ENCODE data around the gene DDX39B.

The DDX39B gene

DNA sequence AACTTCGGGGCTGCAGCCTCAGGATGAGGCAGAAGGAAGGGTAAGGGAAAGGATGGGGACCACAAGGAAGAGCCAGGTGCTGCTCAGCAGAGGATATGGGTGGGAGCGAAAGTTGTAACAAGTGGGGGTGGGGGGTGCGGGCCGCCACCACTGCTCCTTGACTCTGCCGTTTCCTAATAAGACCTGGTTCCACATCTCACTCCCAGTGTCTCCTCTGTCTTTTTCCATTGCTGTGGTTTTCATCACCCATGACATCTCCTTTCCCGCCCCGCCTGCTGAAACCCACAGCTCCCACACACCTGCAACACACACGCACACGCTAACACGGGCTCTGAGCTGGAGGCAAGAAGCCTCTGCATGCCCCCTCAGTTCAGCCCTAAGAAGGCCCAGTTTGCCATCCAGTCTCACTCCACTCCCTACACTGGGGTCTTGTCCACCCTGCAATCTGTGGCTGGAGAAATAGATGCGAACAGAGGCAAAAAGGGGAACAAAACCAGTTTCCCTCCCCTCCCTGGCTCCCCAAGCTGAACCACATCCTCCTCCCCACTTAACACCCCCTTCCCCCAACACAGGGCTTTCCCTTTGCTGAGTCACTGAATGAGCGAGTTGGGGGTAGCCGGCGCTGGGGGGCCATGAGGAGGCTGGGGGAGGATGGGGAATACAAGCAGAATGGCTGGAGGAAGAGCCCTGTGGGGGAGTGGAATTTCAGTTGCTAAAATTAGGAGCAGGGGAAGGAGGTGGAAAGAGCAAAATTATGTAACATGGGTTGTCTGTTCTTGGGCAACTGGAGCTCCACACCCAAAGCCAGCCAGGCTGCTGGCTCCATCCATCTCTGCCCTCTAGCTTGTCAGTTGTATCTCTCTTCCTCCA is 17.1 kb upstream of the DDX39B start:
- Histone ChIP-seq H3K27ac (no peak overlapping the region), H2AFZ (ENCODE audit: low read depth) (no peak overlapping the region), H3K36me3 (ENCODE audit: insufficient read depth) (no peaks in the 10 kb centered on the region), H3K9ac (no peak overlapping the region), H3K4me1 (ENCODE audit: low read depth, poor library complexity, severe bottlenecking) (peaks cover 17% of the 10 kb centered on the region), H4K20me1 (ENCODE audit: insufficient read depth) (no peaks in the 10 kb centered on the region), H3K4me2 (no peak overlapping the region), H3K79me2 (ENCODE audit: insufficient read depth, low read depth) (no peaks in the 10 kb centered on the region), H3K27me3 (ENCODE audit: insufficient read depth, low read depth) (peaks cover 6% of the 10 kb centered on the region; the same call in 1 of the 2 replicates), H3K4me3 (IDR thresholded peaks at IDR 0.05; ENCODE audit: insufficient read depth, low read depth, low read length) (no peak overlapping the region)
- TF ChIP-seq, protein P1, sequence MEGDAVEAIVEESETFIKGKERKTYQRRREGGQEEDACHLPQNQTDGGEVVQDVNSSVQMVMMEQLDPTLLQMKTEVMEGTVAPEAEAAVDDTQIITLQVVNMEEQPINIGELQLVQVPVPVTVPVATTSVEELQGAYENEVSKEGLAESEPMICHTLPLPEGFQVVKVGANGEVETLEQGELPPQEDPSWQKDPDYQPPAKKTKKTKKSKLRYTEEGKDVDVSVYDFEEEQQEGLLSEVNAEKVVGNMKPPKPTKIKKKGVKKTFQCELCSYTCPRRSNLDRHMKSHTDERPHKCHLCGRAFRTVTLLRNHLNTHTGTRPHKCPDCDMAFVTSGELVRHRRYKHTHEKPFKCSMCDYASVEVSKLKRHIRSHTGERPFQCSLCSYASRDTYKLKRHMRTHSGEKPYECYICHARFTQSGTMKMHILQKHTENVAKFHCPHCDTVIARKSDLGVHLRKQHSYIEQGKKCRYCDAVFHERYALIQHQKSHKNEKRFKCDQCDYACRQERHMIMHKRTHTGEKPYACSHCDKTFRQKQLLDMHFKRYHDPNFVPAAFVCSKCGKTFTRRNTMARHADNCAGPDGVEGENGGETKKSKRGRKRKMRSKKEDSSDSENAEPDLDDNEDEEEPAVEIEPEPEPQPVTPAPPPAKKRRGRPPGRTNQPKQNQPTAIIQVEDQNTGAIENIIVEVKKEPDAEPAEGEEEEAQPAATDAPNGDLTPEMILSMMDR (conservative IDR thresholded peaks at IDR 0.05; ENCODE audit: low read depth, low read length): no peak

DNA sequence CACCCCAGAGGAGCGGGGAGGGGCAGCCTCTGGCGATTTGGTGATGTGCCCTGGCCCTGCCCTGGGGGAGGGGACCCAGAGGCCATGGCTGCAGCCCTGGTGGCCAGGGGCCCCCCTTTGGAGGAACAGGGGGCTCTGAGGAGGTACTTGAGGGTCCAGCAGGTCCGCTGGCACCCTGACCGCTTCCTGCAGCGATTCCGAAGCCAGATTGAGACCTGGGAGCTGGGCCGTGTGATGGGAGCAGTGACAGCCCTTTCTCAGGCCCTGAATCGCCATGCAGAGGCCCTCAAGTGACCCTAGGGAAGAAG is 16.5 kb upstream of the DDX39B start:
- Histone ChIP-seq H3K9ac (no peak overlapping the region), H3K27me3 (ENCODE audit: insufficient read depth, low read depth) (peaks cover under 1% of the 10 kb centered on the region; the same call in 1 of the 2 replicates), H3K4me2 (no peak overlapping the region), H3K4me1 (ENCODE audit: low read depth, poor library complexity, severe bottlenecking) (peaks cover 17% of the 10 kb centered on the region), H4K20me1 (ENCODE audit: insufficient read depth) (no peaks in the 10 kb centered on the region), H3K36me3 (ENCODE audit: insufficient read depth) (no peaks in the 10 kb centered on the region), H3K27ac (no peak overlapping the region), H3K4me3 (IDR thresholded peaks at IDR 0.05; ENCODE audit: insufficient read depth, low read depth, low read length) (no peak overlapping the region), H3K79me2 (ENCODE audit: insufficient read depth, low read depth) (no peaks in the 10 kb centered on the region), H2AFZ (ENCODE audit: low read depth) (no peak overlapping the region)
- TF ChIP-seq, protein P1 (conservative IDR thresholded peaks at IDR 0.05; ENCODE audit: low read depth, low read length): no peak

DNA sequence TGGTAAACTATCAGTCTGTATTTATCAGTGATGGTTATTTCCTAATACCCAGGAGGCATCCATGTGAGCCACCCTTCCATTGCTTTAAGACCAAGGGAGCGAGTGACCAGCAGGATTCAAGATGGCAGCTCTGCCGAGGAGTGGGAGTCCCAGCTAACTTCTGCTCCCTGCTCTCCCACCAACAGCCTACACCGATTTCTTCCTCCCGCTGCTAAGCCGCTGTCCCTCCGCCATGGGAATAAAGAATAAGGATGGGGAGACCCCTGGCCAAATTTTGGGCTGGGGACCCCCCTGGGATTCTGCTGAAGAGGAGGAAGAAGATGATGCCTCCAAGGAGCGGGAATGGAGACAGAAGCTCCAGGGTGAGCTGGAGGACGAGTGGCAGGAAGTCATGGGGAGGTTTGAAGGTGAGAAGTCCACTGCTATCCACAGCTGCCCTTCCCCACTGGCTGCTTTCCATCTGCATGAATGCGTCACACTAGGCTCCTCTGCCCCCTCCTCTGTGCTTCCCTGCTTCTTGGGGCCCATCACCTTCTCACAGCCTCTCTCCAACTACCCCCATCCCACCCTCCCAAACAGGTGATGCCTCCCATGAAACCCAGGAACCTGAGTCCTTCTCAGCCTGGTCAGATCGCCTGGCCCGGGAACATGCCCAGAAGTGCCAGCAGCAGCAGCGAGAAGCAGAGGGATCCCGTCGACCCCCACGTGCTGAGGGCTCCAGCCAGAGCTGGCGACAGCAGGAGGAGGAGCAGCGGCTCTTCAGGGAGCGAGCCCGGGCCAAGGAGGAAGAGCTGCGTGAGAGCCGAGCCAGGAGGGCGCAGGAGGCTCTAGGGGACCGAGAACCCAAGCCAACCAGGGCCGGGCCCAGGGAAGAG is 15.9 kb upstream of the DDX39B start:
- TF ChIP-seq, protein P1 (conservative IDR thresholded peaks at IDR 0.05; ENCODE audit: low read depth, low read length): no peak
- no peak overlapping the region for H3K4me3 ChIP-seq (IDR thresholded peaks at IDR 0.05; ENCODE audit: insufficient read depth, low read depth, low read length)
- no peaks in the 10 kb centered on the region for H3K27me3 ChIP-seq (ENCODE audit: insufficient read depth, low read depth)
- H3K4me1 ChIP-seq (ENCODE audit: low read depth, poor library complexity, severe bottlenecking): peaks cover 17% of the 10 kb centered on the region
- H4K20me1 ChIP-seq (ENCODE audit: insufficient read depth): no peaks in the 10 kb centered on the region
- no peak overlapping the region for H3K4me2 ChIP-seq
- H3K9ac ChIP-seq: no peak overlapping the region
- no peaks in the 10 kb centered on the region for H3K79me2 ChIP-seq (ENCODE audit: insufficient read depth, low read depth)
- H3K36me3 ChIP-seq (ENCODE audit: insufficient read depth): no peaks in the 10 kb centered on the region
- no peak overlapping the region for H3K27ac ChIP-seq
- no peak overlapping the region for H2AFZ ChIP-seq (ENCODE audit: low read depth)

DNA sequence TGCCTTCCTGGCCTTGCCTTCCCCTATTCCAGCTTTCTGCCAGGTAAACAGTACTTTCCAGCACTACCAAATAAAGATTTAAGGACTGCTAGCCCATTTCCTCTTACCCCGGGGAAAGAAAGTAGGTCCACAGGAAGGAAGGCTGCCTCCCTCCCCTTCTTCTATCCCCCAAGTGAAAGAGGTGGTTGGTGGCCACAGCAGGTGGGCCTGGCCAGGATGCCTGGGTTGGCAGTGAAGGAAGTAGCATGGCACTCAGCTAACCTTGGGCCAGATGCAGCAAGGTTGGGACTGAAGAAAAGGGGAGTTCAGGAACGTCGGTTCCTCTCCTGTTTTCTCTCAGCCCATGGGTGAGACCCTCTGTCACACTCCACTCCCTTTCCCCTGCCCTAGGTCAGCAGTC is 14.5 kb upstream of the DDX39B start:
- H3K36me3 ChIP-seq (ENCODE audit: insufficient read depth): no peaks in the 10 kb centered on the region
- no peak overlapping the region for H3K4me3 ChIP-seq (IDR thresholded peaks at IDR 0.05; ENCODE audit: insufficient read depth, low read depth, low read length)
- H3K27me3 ChIP-seq (ENCODE audit: insufficient read depth, low read depth): no peaks in the 10 kb centered on the region
- no peak overlapping the region for H3K4me2 ChIP-seq
- peaks cover 17% of the 10 kb centered on the region for H3K4me1 ChIP-seq (ENCODE audit: low read depth, poor library complexity, severe bottlenecking)
- H3K9ac ChIP-seq: no peak overlapping the region
- H4K20me1 ChIP-seq (ENCODE audit: insufficient read depth): no peaks in the 10 kb centered on the region
- H3K27ac ChIP-seq: no peak overlapping the region
- H2AFZ ChIP-seq (ENCODE audit: low read depth): no peak overlapping the region
- H3K79me2 ChIP-seq (ENCODE audit: insufficient read depth, low read depth): no peaks in the 10 kb centered on the region
- TF ChIP-seq, protein P1 (conservative IDR thresholded peaks at IDR 0.05; ENCODE audit: low read depth, low read length): no peak
